KOPT-K1 (cell line): ENCODE measurements around the gene TLE5.
A peak's percentile ranks its signal among the peaks of the same experiment; 100 is the strongest.

Source experiments
- H3K27ac ChIP-seq: fragments of 200-600 bp; sonication (generic); 2 replicates; pipeline ENCODE4 v1.5.1; 2016; ENCODE audit warnings: antibody characterized with exemption, mild to moderate bottlenecking, low read depth, low read length; ENCODE audit not compliant: poor library complexity, severe bottlenecking
- H3K36me3 ChIP-seq: fragments of 200-600 bp; sonication (generic); 2 replicates; pipeline ENCODE4 v1.5.1; 2017; ENCODE audit warnings: antibody characterized with exemption, mild to moderate bottlenecking, low read length, moderate library complexity; ENCODE audit not compliant: insufficient read depth
- H3K9me3 ChIP-seq: fragments of 200-600 bp; sonication (generic); 2 replicates; pipeline ENCODE4 v1.5.1; 2017; ENCODE audit warnings: antibody characterized with exemption, low read length, mild to moderate bottlenecking; ENCODE audit not compliant: insufficient read depth, poor library complexity, severe bottlenecking

Gene TLE5, protein sequence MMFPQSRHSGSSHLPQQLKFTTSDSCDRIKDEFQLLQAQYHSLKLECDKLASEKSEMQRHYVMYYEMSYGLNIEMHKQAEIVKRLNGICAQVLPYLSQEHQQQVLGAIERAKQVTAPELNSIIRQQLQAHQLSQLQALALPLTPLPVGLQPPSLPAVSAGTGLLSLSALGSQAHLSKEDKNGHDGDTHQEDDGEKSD

DNA sequence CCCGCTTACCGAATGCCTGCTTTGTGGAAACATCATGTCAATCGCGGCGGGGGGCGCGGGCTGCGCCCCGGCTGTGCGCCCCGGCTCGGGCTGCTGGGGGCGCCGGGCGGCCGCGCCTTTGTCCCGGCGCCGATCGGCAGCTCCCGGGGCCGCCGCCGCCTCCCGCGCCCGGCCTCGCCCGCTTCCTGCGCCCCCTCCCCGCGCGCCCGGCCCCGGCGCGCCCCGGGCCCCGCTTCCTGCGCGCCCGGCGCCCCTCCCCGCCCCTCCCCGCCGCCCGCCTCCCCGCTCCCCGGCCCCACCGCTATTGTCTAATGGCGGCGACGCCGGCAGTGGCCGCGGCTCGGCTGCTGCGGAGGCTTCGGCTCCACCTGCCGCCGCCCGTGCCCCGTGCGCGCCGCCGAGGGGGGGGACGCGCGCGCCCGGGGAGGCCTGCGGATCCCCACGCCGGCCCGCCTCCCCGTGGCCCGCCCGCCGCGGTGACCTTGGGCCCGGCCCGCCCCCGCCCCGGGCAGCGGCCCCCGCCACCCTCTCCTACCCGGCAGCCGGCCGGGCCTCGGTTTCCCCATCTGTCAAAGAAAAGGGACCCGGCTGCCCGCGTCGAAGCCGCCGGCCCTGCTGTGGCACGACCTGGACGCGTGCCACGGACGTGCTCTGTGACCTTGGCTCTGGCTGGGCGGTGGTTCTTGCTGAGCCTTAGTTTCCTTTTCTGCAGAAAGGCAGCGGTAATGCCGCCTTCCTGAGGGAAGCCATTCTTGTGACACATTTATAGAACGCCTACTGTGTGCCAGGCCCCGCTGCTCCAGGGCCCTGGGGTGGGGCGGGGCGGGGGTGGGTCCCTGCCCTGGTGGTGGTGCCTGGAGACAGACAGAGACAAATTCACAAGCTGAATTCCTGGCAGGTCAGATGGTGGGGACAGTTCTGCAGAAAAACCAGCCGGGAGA, at the start of gene TLE5:
TLE5 (minus strand) TSS at position 331 of the 941 bp plus-strand sequence; CDS start at position 36, 295 bp downstream.
- Histone ChIP-seq H3K9me3 (no peaks in the 10 kb centered on the region), H3K27ac (peak within 1 kb of the TSS; percentile 88), H3K36me3 (peaks cover 36% of the 10 kb centered on the region)

DNA sequence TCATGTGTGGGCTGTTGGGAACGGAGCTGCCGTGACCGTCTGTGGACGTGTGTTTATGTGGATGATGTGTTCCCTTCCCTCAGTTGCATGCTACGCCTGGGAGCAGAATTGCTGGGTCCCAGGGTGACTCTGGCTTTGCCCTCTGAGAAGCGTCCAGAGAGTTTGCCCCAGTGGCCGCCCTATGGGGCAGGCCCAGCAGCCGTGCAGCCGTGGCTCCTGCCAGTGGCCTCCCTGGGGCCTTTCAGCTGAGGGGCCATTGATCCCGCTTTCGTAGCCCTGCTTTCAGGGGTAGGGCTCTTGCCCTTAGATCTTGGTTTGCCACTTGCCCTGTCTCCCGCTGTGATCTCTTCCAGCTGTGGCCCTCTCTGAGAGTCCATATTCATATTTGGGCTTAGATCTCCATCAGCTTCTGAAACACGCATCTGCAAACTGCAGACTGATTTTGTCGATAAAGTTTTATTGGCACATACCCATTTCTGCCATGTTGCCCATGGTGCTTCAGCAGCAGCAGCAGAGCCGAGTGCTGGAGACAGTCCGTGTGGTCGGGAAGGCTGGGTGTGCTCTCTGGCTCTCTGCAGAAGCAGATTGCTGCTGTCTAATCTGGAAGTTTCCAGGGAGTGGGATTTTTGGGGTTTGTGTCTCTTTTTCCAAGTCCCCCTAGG, 49.4 kb upstream of the TLE5 start:
- Histone ChIP-seq H3K9me3 (no peaks in the 10 kb centered on the region), H3K27ac (no peak overlapping the region), H3K36me3 (no peaks in the 10 kb centered on the region)

DNA sequence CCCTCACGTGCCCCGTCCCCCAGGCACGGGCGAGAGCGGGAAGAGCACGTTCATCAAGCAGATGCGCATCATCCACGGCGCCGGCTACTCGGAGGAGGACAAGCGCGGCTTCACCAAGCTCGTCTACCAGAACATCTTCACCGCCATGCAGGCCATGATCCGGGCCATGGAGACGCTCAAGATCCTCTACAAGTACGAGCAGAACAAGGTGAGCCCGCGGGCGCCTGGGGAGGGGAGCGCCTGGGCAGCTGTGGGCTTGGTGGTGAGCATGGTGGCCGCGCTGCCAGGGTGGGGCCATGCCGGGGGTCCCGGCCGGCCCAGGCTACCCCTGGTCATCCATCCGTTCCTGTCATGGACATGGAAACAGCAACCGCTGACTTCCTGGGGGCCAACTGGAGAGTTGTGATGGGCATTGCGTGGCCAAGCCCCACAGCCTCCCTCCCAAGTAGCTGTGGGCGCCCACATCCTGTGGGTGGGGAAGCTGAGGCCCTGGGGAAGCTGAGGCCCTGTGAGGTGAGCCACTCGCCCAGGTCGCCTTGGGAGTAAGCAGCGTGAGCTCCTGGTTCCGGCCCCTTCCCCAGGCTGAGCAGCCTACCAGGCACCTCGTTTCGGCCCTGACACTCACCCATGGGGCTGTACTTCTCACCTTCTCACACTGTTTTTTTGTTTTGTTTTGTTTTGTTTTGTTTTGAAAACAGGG, 48.0 kb upstream of the TLE5 start:
- Histone ChIP-seq H3K27ac (no peak overlapping the region), H3K36me3 (no peaks in the 10 kb centered on the region), H3K9me3 (no peaks in the 10 kb centered on the region)

DNA sequence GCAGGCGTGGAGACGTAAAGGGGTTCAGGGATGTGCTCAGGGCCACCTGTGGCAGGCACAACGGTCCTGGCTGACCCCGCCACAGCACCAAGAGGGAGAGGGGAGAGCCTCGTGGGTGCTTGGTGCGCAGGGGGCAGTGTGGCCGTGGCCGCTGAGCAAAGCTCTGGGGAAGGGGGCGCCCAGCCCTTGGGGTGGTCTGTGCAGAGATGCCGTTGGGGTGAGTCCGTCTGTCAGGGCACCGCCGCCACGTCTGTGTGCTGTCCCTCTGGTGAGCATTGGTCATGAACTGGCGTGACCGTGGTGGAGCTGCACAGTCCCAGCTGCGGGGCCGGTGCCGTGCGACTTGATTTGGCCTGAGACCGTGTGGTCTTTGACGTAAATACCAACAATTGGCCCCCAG, 47.2 kb upstream of the TLE5 start:
- Histone ChIP-seq H3K9me3 (no peaks in the 10 kb centered on the region), H3K27ac (no peak overlapping the region), H3K36me3 (no peaks in the 10 kb centered on the region)

DNA sequence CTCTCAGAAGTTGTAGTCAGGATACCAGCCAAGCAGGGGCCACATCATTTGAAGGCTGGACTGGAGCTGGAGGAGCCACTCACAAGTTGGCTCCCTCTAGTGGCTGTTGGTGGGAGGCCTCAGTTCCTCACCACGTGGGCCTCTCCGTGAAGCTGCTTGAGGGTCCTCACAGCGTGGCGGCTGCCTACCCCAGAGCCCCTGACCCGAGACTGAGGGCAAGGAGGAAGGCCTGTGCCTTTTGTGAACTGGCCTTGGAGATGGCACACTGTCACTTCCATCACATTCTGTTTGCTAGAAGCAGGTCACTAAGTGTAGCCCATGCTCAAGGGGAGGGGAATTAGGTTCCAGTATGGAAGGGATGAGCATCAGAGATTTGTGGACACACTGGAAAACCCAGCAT, 46.5 kb upstream of the TLE5 start:
- peak overlapping the region; percentile 3 for H3K27ac ChIP-seq
- H3K9me3 ChIP-seq, result no peaks in the 10 kb centered on the region
- H3K36me3 ChIP-seq, result no peaks in the 10 kb centered on the region

DNA sequence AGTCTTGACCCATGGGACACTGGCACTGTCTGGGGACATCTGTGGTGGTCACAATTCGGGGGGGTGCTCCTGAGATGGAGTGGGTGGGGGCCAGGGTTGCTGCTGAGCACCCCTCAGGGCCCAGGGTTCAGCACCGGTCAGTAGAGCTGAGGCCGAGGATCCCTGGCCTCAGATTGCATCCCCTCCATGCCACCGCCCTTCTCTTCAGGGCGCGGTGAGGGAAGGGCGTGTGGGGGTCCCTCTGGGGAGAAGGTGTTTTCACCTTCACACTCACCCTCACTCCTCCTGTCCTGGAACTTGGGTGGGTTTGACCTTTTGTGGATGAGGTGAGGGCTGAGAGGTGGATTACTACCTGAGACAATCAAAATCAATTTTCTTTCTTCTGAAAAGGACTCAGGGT, 45.4 kb upstream of the TLE5 start:
- no peak overlapping the region for H3K27ac ChIP-seq
- H3K9me3 ChIP-seq, result no peaks in the 10 kb centered on the region
- H3K36me3 ChIP-seq, result no peaks in the 10 kb centered on the region

DNA sequence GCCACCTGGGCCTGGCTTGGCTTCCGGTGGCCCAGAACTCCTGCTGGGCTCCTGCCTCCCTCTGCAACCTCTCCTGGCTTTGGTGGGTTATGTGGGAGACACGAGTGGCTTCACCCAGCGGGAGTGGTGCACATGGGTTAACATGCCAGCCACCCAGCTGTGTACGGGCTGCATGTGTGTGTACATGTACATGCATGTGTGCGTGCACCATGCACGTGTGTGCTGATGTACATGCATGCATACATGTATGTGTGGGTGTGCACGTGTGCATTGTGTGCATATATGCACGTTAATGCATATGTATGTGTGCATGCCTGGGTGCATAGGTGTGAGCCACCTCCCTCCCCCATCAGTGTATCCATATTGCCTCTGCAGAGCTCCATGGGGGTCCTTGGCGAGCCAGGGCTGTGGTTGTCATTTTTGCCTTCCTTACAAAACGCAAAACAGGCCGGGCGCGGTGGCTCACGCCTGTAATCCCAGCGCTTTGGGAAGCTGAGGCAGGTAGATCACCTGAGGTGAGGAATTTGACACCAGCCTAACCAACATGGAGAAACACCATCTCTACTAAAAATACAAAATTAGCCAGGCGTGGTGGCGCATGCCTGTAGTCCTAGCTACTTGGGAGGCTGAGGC, 44.3 kb upstream of the TLE5 start:
- no peak overlapping the region for H3K27ac ChIP-seq
- H3K36me3 ChIP-seq, result no peaks in the 10 kb centered on the region
- H3K9me3 ChIP-seq, result no peaks in the 10 kb centered on the region

DNA sequence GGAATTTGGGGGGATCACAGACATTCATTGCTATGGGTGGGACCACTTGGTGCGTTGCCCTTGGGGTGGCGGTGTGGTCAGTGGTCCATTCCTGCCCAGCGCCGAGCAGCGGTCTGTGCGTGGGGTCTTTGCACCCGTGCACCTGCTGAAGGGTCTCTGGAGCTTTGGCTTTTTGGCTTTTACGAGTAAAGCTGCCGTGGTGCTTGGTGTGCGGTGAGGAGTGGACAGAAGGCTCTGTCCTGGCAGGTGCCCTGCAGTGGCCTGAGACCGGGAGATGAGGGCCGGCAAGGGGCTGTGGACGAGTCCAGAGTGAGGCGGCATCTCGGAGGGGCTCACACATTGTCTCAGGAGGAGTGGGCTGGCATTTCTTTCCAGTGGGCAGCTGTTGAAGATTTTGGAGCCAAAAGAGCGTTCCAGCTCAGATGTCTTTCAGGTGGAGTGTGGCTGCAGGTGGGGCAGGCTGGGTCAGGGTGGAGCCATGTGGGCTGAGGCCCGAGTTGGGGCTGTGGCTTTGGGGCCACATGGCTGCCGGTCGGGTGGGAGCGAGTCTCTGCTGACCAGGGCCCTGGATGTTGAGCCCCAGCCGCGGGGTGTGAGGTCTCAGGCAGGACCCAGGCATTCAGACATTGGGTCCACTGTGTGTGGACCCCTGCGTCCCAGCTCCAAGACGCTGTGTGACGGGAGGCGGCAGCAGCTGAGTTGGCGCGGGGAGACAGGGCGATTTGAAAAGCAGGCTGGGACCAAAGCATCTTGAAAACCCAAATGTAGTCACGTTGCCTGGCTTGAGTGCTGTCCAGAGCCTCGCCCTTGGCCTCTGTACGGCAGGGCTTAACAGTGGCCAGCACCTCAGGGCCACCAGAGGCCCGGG, 43.6 kb upstream of the TLE5 start:
- no peaks in the 10 kb centered on the region for H3K36me3 ChIP-seq
- no peak overlapping the region for H3K27ac ChIP-seq

DNA sequence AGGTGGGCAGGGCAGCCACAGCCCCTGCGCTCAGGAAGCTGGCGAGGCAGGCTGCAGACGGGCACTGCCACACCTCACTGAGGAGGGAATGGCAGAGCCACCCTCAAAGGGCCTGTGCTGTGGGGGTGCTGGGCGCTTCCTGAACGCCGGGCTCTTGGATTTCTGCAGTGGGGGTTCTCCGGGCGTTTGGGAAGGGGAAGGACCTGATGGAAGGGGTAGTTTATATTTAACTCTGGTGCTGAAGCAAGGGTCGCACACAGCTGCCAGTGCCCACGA, 42.4 kb upstream of the TLE5 start:
- Histone ChIP-seq H3K36me3 (no peaks in the 10 kb centered on the region), H3K9me3 (no peaks in the 10 kb centered on the region), H3K27ac (no peak overlapping the region)

More for the DNA sequence above, 43.6 kb upstream of the TLE5 start:
- H3K9me3 ChIP-seq, result no peaks in the 10 kb centered on the region

DNA sequence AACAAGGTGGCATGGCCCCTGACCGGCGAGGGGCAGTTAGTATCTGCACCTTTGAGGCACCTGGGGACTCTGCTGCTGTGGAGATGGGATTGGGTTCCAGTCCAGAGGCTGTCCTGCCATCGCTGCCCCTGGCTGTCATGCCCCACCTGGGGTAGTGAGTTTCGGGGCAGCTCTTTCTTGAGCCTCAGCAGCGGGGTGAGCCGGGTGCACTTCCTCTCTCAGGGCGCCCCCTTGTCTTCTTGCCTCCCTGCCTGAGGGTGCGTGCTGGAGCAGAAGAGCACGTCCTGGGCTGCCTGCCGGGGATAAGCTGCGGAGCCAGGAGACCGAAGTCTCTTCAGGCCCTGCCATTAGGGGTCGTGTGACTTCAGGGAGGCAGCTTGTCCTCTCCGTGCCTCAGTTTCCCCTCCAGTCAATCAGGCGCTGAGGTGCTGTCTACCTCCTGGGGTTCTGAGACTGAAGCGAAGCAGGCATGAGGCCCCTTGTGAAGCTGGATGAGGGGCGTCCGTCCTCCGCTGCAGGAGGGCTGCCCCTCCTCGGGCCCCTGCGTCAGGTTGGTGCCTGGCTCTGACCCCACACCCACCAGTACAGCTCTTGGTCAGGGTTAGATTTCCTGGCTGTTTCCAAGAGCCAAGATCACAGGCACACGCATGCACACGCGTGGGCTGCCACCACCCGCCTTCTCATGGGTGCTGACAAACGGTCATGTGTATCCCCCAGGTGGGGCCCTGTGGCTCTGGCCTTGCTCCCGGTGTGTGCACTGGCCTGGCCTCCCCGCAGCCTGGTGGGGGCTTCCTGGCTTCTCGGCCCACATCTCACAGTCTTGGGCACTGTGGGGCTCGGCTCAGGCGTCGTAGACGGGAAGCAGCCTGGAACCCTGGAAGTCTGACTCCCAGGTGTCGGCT, 40.2 kb upstream of the TLE5 start:
- Histone ChIP-seq H3K36me3 (no peaks in the 10 kb centered on the region), H3K9me3 (no peaks in the 10 kb centered on the region), H3K27ac (no peak overlapping the region)

DNA sequence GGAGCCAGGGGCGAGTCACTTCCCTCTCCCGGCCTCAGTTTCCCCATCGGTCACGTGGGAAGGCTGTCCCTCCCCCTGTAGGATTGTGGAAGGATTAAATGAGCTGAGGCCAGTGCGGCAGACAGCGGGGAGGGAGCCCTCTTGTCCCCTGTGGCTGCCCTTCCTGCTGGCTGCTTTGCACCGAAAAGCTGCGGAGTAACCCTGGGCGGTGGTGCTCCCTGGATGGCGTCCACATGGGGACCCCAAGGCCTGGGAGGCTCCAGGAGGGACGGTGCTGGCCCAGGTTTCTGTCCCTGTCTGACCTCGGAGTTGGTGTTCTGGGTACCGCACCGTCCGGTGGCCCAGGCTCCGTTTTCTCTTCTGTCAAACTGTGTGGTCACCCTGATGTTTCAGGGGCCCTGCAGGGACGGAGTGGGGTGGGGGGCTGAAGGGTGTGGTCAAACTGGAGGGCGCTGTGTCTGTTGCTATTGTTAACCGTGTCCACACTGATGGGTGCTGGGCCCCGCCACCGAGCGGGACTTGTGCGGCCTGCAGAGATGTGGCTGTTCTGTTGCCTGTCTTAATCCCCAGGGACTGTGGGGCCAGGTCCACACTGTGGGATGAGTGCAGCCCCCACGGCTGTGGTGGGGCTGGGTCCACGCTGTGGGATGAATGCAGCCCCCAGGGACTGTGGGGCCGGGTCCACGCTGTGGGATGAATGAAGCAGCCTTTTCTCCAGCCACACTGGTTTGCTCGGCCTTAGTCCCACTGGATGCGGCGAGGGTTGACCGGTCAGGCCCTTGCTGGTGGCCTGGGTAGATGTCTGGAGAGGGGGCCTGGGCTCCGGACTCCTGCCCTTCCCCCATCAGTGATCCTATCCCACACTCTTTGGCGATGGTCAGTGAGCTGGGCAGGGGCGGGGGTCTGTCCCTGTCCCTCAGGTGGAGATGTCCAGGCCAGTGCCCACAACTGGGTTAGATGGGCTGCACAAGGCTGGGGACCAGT, 38.7 kb upstream of the TLE5 start:
- no peaks in the 10 kb centered on the region for H3K36me3 ChIP-seq
- H3K27ac ChIP-seq, result no peak overlapping the region
- no peaks in the 10 kb centered on the region for H3K9me3 ChIP-seq

DNA sequence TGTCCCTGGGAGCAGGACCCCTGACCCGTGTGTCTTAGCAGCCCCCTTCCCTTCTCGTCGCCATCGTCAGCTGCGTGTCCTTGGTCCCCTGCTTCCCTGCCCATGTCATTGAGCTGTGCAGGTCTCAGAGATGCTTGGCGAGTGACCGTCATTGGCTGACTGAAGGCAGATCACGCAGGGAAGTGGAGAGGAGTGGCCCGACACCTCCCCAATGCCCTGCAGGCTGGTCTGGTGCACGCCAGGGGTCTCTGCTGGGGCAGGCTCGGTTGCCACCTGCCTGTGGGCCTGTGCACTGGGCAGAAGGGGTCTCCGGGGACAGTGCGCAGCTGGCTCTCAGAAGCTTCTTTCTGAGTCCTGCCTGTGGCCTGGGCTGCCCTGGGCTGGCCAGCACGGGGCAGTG, 38.0 kb upstream of the TLE5 start:
- Histone ChIP-seq H3K36me3 (no peaks in the 10 kb centered on the region), H3K9me3 (no peaks in the 10 kb centered on the region), H3K27ac (no peak overlapping the region)
